ENCODE data around the gene OR8J1. TPM values are rescaled to one million over a fixed set of nuclear protein-coding genes. Genes with fewer than 3 reads are reported as not detected.

The OR8J1 gene
- polyA plus RNA-seq, 3 donors: not detected

GRCh38 chr11:56333156-56333555, 20.9 kb upstream of the OR8J1 start:
- intact Hi-C loops (cut with micrococcal nuclease): no loop called here
- Mint-ChIP-seq H3K27me3 (ENCODE audit: low read depth in 3 of 3) (no peaks in the 10 kb centered on the region), H3K9me3 (peaks cover 3 to 20% (median 6%) of the 10 kb centered on the region in 7 donors), H3K27ac (no peak overlapping the region), H3K36me3 (no peaks in the 10 kb centered on the region), H3K4me1 (no peaks in the 10 kb centered on the region), H3K4me3 (no peak overlapping the region)
- DNase-seq: no peak
- no peak overlapping the region for H3K4me2 ChIP-seq (replicated peaks; ENCODE audit: extremely low read depth, low read length, poor library complexity, severe bottlenecking)
- H3K79me2 ChIP-seq (ENCODE audit: insufficient read depth, low read length): no peaks in the 10 kb centered on the region
- 64% methylated on average over 2 of the region's 3 CpGs for WGBS (ENCODE audit: insufficient coverage)
- H3K27ac ChIP-seq (ENCODE audit: low read depth in 1 of 2, low read length in 2 of 2): no peak overlapping the region
- no peak overlapping the region for H3K4me3 ChIP-seq (replicated peaks in 1 of 3; ENCODE audit: low read depth in 2 of 3, low read length in 3 of 3)
- no peaks in the 10 kb centered on the region for H4K20me1 ChIP-seq (ENCODE audit: insufficient read depth, low read length)
- no peak for TF ChIP-seq CTCF (IDR thresholded peaks at IDR 0.05)
- no peak overlapping the region for H2AFZ ChIP-seq (ENCODE audit: insufficient read depth, low read depth, low read length, poor library complexity, severe bottlenecking)
- no peaks in the 10 kb centered on the region for H3K4me1 ChIP-seq (ENCODE audit: control insufficient read depth in 1 of 2, insufficient read depth in 2 of 2, low read length in 2 of 2)
- H3K36me3 ChIP-seq (replicated peaks in 1 of 2; ENCODE audit: control insufficient read depth in 1 of 2, insufficient read depth in 2 of 2, low read length in 2 of 2): no peaks in the 10 kb centered on the region
- no peaks in the 10 kb centered on the region for H3K27me3 ChIP-seq (ENCODE audit: control insufficient read depth in 2 of 2, insufficient read depth in 2 of 2, low read length in 2 of 2)
- H3K9me3 ChIP-seq (replicated peaks in 1 of 2; ENCODE audit: control insufficient read depth in 1 of 2, insufficient read depth in 1 of 2, low read length in 2 of 2): peaks cover 37 to 44% of the 10 kb centered on the region in 2 donors
- H3K9ac ChIP-seq (ENCODE audit: insufficient read depth, low read length, poor library complexity, severe bottlenecking): no peak overlapping the region

GRCh38 chr11:56340289-56340688, 13.8 kb upstream of the OR8J1 start:
- Mint-ChIP-seq H3K9me3 (peaks cover 2 to 31% (median 9%) of the 10 kb centered on the region in 7 donors), H3K4me1 (no peaks in the 10 kb centered on the region), H3K4me3 (no peak overlapping the region), H3K36me3 (no peaks in the 10 kb centered on the region), H3K27ac (no peak overlapping the region), H3K27me3 (ENCODE audit: low read depth in 3 of 3) (no peaks in the 10 kb centered on the region)
- Histone ChIP-seq H4K20me1 (ENCODE audit: insufficient read depth, low read length) (no peaks in the 10 kb centered on the region), H2AFZ (ENCODE audit: insufficient read depth, low read depth, low read length, poor library complexity, severe bottlenecking) (no peak overlapping the region), H3K79me2 (ENCODE audit: insufficient read depth, low read length) (no peaks in the 10 kb centered on the region), H3K4me3 (replicated peaks in 1 of 3; ENCODE audit: low read depth in 2 of 3, low read length in 3 of 3) (no peak overlapping the region), H3K27ac (ENCODE audit: low read depth in 1 of 2, low read length in 2 of 2) (no peak overlapping the region), H3K9me3 (replicated peaks in 1 of 2; ENCODE audit: control insufficient read depth in 1 of 2, insufficient read depth in 1 of 2, low read length in 2 of 2) (peaks cover 13 to 25% of the 10 kb centered on the region in 2 donors), H3K9ac (ENCODE audit: insufficient read depth, low read length, poor library complexity, severe bottlenecking) (no peak overlapping the region), H3K4me1 (ENCODE audit: control insufficient read depth in 1 of 2, insufficient read depth in 2 of 2, low read length in 2 of 2) (no peaks in the 10 kb centered on the region), H3K36me3 (replicated peaks in 1 of 2; ENCODE audit: control insufficient read depth in 1 of 2, insufficient read depth in 2 of 2, low read length in 2 of 2) (no peaks in the 10 kb centered on the region), H3K4me2 (replicated peaks; ENCODE audit: extremely low read depth, low read length, poor library complexity, severe bottlenecking) (no peak overlapping the region), H3K27me3 (ENCODE audit: control insufficient read depth in 2 of 2, insufficient read depth in 2 of 2, low read length in 2 of 2) (no peaks in the 10 kb centered on the region)
- no peak for DNase-seq
- intact Hi-C loops (cut with micrococcal nuclease): no loop called here
- no peak for TF ChIP-seq CTCF (IDR thresholded peaks at IDR 0.05)

All from CD14-positive monocyte (primary cell).